Upper lobe of right lung (tissue), 1 donor: ENCODE results near the gene SLC38A3. TPM values are rescaled to one million over a fixed set of nuclear protein-coding genes. Genes with fewer than 3 reads are reported as not detected.

ENCODE experiments used
- ATAC-seq: fragments of 200-7000 bp; cut with Tn5 transposase; one replicate; pipeline ENCODE4 v1.9.1; 2020; ENCODE audit warnings: mild to moderate bottlenecking, moderate library complexity
- DNase-seq: peaks from one replicate; pipeline ENCODE4 v3.0.0-alpha.2; 2020
- H3K27ac ChIP-seq: fragments of 200-600 bp; one replicate; pipeline ENCODE4 v1.8.0; 2022
- H3K27me3 ChIP-seq: fragments of 200-600 bp; one replicate; pipeline ENCODE4 v1.8.0; 2022; ENCODE audit warnings: mild to moderate bottlenecking
- H3K36me3 ChIP-seq: fragments of 200-600 bp; one replicate; pipeline ENCODE4 v1.8.0; 2022
- H3K4me1 ChIP-seq: fragments of 200-600 bp; one replicate; pipeline ENCODE4 v1.8.0; 2022
- H3K4me3 ChIP-seq: fragments of 200-600 bp; one replicate; pipeline ENCODE4 v1.8.0; 2022; ENCODE audit warnings: mild to moderate bottlenecking
- H3K9me3 ChIP-seq: fragments of 200-600 bp; one replicate; pipeline ENCODE4 v1.8.0; 2022
- intact Hi-C: fragments of 100-400 bp; cut with DNase I; formaldehyde crosslinking; loops from one replicate; pipeline ENCODE4 v1.11.0; 2022
- long read RNA-seq: library from polyadenylated mRNA; unstranded; transcript quantifications from one replicate; pipeline ENCODE4 v2.0.0, GENCODE V29; 2021
- total RNA-seq: library from RNA; stranded (reverse); fragmentation: NEBNext Ultra II Directional; extraction: Animal tissue kit (Norgen Biotek cat#: 25700); gene quantifications from one replicate; pipeline ENCODE4 v1.2.1, GENCODE V29; 2021
- TF ChIP-seq, protein P1 (sequence below): fragments of 200-600 bp; IDR thresholded peaks from one replicate; pipeline ENCODE4 v1.8.0; 2022; ENCODE audit warnings: antibody characterized with exemption
- donor health status: DM: no; HTN: yes; CAD: no; lungs with severe emphysema.

SLC38A3 gene
- total RNA-seq = not detected
- long read RNA-seq = 0 reads

DNA sequence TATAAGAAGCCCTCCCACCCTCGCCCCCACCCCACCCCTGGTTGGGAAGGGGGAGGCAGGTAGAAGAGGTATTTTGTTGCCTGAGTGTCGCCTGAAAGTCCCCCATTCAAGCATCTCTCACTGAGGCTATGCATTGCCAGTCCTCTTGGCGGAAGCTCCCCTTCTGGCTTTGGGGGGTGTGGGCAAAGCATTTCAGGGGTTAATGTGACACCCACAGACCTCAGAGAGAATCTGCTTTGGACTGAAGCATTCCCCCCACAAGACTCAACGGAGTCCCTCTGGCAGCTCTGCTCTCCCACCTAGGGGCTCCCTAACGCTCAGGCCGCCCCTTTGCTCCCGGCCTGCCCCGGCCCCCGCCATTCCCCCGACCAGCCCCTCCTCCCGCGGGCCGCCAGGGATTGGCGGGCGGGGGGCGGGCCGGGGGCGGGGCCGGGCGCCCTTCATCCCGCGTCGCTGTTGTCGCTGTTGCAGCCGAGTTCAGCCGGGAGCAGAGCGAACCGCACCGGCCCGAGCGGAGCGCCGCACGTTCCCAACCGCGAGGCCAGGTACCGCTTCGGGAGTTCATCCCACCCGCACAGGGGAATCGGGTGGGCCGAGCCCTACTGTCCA, at the start of gene SLC38A3:
Gene SLC38A3, plus strand, starts transcription at position 468 of the 609 bp plus-strand sequence. CDS start 8,929 bp downstream, outside the sequence.
- Histone ChIP-seq H3K27me3 (peaks cover 34% of the 10 kb centered on the region), H3K4me1 (peaks cover 14% of the 10 kb centered on the region), H3K36me3 (no peaks in the 10 kb centered on the region), H3K27ac (no peak within 1 kb of the TSS), H3K4me3 (peak within 1 kb of the TSS; percentile 37), H3K9me3 (no peaks in the 10 kb centered on the region)
- ATAC-seq (peak; percentile 57), DNase-seq (no peak)
- TF ChIP-seq, protein P1, sequence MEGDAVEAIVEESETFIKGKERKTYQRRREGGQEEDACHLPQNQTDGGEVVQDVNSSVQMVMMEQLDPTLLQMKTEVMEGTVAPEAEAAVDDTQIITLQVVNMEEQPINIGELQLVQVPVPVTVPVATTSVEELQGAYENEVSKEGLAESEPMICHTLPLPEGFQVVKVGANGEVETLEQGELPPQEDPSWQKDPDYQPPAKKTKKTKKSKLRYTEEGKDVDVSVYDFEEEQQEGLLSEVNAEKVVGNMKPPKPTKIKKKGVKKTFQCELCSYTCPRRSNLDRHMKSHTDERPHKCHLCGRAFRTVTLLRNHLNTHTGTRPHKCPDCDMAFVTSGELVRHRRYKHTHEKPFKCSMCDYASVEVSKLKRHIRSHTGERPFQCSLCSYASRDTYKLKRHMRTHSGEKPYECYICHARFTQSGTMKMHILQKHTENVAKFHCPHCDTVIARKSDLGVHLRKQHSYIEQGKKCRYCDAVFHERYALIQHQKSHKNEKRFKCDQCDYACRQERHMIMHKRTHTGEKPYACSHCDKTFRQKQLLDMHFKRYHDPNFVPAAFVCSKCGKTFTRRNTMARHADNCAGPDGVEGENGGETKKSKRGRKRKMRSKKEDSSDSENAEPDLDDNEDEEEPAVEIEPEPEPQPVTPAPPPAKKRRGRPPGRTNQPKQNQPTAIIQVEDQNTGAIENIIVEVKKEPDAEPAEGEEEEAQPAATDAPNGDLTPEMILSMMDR = no peak
- intact Hi-C loops = no loop called here

GRCh38 chr3:50155491-50155878, 49.6 kb upstream of the SLC38A3 start:
- Histone ChIP-seq H3K9me3 (no peaks in the 10 kb centered on the region), H3K27me3 (no peaks in the 10 kb centered on the region), H3K27ac (peak overlapping the region; percentile 47), H3K36me3 (no peaks in the 10 kb centered on the region), H3K4me1 (peaks cover 38% of the 10 kb centered on the region), H3K4me3 (peak overlapping the region; percentile 60)
- intact Hi-C loops = no loop called here
- TF ChIP-seq, protein P1 = no peak
- DNase-seq = no peak
- no peak for ATAC-seq

GRCh38 chr3:50155891-50156290, 49.2 kb upstream of the SLC38A3 start:
- TF ChIP-seq, protein P1 = no peak
- Histone ChIP-seq H3K36me3 (no peaks in the 10 kb centered on the region), H3K4me3 (peak overlapping the region; percentile 60), H3K4me1 (peaks cover 38% of the 10 kb centered on the region), H3K27me3 (no peaks in the 10 kb centered on the region), H3K27ac (peak overlapping the region; percentile 65), H3K9me3 (no peaks in the 10 kb centered on the region)
- intact Hi-C loops = no loop called here
- no peak for ATAC-seq
- no peak for DNase-seq

- TF ChIP-seq, protein P1 = no peak
- Histone ChIP-seq H3K27ac (peak overlapping the region; percentile 65), H3K36me3 (no peaks in the 10 kb centered on the region), H3K4me1 (peaks cover 45% of the 10 kb centered on the region), H3K9me3 (no peaks in the 10 kb centered on the region), H3K4me3 (peak overlapping the region; percentile 60), H3K27me3 (no peaks in the 10 kb centered on the region)
- no peak for ATAC-seq
- no peak for DNase-seq
- intact Hi-C loops = no loop called here
These were observed 48.2 kb upstream of the SLC38A3 start for GRCh38 chr3:50156549-50157493.

- no peaks in the 10 kb centered on the region for H3K9me3 ChIP-seq
- peaks cover 57% of the 10 kb centered on the region for H3K4me1 ChIP-seq
- H3K27me3 ChIP-seq = no peaks in the 10 kb centered on the region
- ATAC-seq (no peak), DNase-seq (no peak)
- peak overlapping the region; percentile 60 for H3K4me3 ChIP-seq
- TF ChIP-seq, protein P1 = no peak
- intact Hi-C loops = no loop called here
- H3K27ac ChIP-seq = peak overlapping the region; percentile 45
- no peaks in the 10 kb centered on the region for H3K36me3 ChIP-seq
These were observed 47.1 kb upstream of the SLC38A3 start for GRCh38 chr3:50157827-50158529.
